NCI-H82 (cell line): ENCODE results near the gene ANKIB1.
"Not testable (repeated sequence)": the region's sequence is repeated elsewhere in the genome, so short reads cannot be mapped to it uniquely, and the experiment has no call there.

Experiments used
- DNase-seq: peaks from one replicate; lab custom pipeline; 2025; lab: John Stamatoyannopoulos, UW

Gene ANKIB1

GRCh38 chr7:92403760-92404074 is 157.9 kb downstream of the ANKIB1 start:
- DNase-seq = no peak

GRCh38 chr7:92404170-92404614 is 158.4 kb downstream of the ANKIB1 start:
- peak; percentile 30 for DNase-seq

- DNase-seq = no peak
Measured at GRCh38 chr7:92409357-92409756, 163.6 kb downstream of the ANKIB1 start.

GRCh38 chr7:92410162-92410561 is 164.4 kb downstream of the ANKIB1 start:
- not testable (repeated sequence) for DNase-seq

- no peak for DNase-seq
Measured at GRCh38 chr7:92412745-92413144, 167.0 kb downstream of the ANKIB1 start.

- no peak for DNase-seq
Measured at GRCh38 chr7:92413550-92413949, 167.8 kb downstream of the ANKIB1 start.

- DNase-seq = no peak
Measured at GRCh38 chr7:92415225-92415624, 169.5 kb downstream of the ANKIB1 start.

- peak; percentile 28 for DNase-seq
Measured at GRCh38 chr7:92417913-92418312, 172.1 kb downstream of the ANKIB1 start.

GRCh38 chr7:92421676-92422435 is 176.1 kb downstream of the ANKIB1 start:
- peak; percentile 67 for DNase-seq

GRCh38 chr7:92422926-92423325 is 177.2 kb downstream of the ANKIB1 start:
- DNase-seq = no peak

- DNase-seq = no peak
Measured at GRCh38 chr7:92423710-92424131, 177.9 kb downstream of the ANKIB1 start.

GRCh38 chr7:92425311-92425947 is 179.7 kb downstream of the ANKIB1 start:
- no peak for DNase-seq

- DNase-seq = no peak
Measured at GRCh38 chr7:92427193-92427592, 181.4 kb downstream of the ANKIB1 start.

- no peak for DNase-seq
Measured at GRCh38 chr7:92432299-92432946, 186.6 kb downstream of the ANKIB1 start.

- no peak for DNase-seq
Measured at GRCh38 chr7:92433019-92433418, 187.2 kb downstream of the ANKIB1 start.

GRCh38 chr7:92435542-92435941 is 189.8 kb downstream of the ANKIB1 start:
- no peak for DNase-seq

GRCh38 chr7:92436612-92437445 is 191.1 kb downstream of the ANKIB1 start:
- DNase-seq = no peak

- DNase-seq = no peak
Measured at GRCh38 chr7:92437956-92438491, 192.2 kb downstream of the ANKIB1 start.

GRCh38 chr7:92442720-92443119 is 196.9 kb downstream of the ANKIB1 start:
- not testable (repeated sequence) for DNase-seq

GRCh38 chr7:92446869-92447344 is 201.1 kb downstream of the ANKIB1 start:
- no peak for DNase-seq

GRCh38 chr7:92447345-92448204 is 201.8 kb downstream of the ANKIB1 start, which contains the start of gene GATAD1:
TSS of gene GATAD1 (plus strand) at chr7:92447482. CDS start at chr7:92447730, 248 bp downstream.
- DNase-seq = peak; percentile 93
